IMR-90 (cell line): ENCODE data around the gene TEDC1.

Source experiments
- BHLHE40 ChIP-seq: fragments of 150-350 bp; IDR thresholded peaks from 2 replicates; pipeline ENCODE4 v1.6.1; 2016; ENCODE audit warnings: mild to moderate bottlenecking, low read depth, low read length
- CEBPB ChIP-seq: IDR thresholded peaks from 2 replicates; pipeline ENCODE4 v1.6.1; 2012; ENCODE audit warnings: low read depth, low read length, improper control_type of control experiment
- CHD1 ChIP-seq: IDR thresholded peaks from 2 replicates; pipeline ENCODE4 v1.6.1; 2012; ENCODE audit warnings: low read depth, low read length, improper control_type of control experiment
- FOS ChIP-seq: fragments of 150-350 bp; IDR thresholded peaks from 2 replicates; pipeline ENCODE4 v1.6.1; 2016; ENCODE audit warnings: low read depth, low read length
- MAFK ChIP-seq: IDR thresholded peaks from 2 replicates; pipeline ENCODE4 v1.6.1; 2012; ENCODE audit warnings: low read depth, low read length, improper control_type of control experiment
- MAZ ChIP-seq: IDR thresholded peaks from 2 replicates; pipeline ENCODE4 v1.6.1; 2012; ENCODE audit warnings: low read depth, mild to moderate bottlenecking, low read length, improper control_type of control experiment, moderate library complexity, borderline replicate concordance
- MXI1 ChIP-seq: IDR thresholded peaks from 2 replicates; pipeline ENCODE4 v1.6.1; 2012; ENCODE audit warnings: low read depth, mild to moderate bottlenecking, low read length, moderate library complexity, borderline replicate concordance
- POLR2A ChIP-seq: IDR thresholded peaks from 2 replicates; pipeline ENCODE4 v1.6.1; 2012; ENCODE audit warnings: mild to moderate bottlenecking, low read depth, low read length
- RAD21 ChIP-seq: IDR thresholded peaks from 2 replicates; pipeline ENCODE4 v1.6.1; 2012; ENCODE audit warnings: low read length, improper control_type of control experiment
- RFX5 ChIP-seq: IDR thresholded peaks from 2 replicates; pipeline ENCODE4 v1.8.0; 2012; ENCODE audit warnings: low read depth, mild to moderate bottlenecking, low read length, moderate library complexity
- SMC3 ChIP-seq: fragments of 150-350 bp; IDR thresholded peaks from 2 replicates; pipeline ENCODE4 v1.6.1; 2016; ENCODE audit warnings: low read depth, mild to moderate bottlenecking, antibody characterized with exemption, low read length, moderate library complexity
- TF ChIP-seq, protein P1 (sequence below): conservative IDR thresholded peaks from 2 replicates; pipeline ENCODE4 v1.5.1; 2012; ENCODE audit warnings: mild to moderate bottlenecking, low read depth, low read length, improper control_type of control experiment
- TF ChIP-seq, protein P2 (sequence below): fragments of 150-350 bp; IDR thresholded peaks from 2 replicates; pipeline ENCODE4 v1.6.1; 2017; ENCODE audit warnings: mild to moderate bottlenecking, antibody characterized with exemption, low read length, low read depth

DNA sequence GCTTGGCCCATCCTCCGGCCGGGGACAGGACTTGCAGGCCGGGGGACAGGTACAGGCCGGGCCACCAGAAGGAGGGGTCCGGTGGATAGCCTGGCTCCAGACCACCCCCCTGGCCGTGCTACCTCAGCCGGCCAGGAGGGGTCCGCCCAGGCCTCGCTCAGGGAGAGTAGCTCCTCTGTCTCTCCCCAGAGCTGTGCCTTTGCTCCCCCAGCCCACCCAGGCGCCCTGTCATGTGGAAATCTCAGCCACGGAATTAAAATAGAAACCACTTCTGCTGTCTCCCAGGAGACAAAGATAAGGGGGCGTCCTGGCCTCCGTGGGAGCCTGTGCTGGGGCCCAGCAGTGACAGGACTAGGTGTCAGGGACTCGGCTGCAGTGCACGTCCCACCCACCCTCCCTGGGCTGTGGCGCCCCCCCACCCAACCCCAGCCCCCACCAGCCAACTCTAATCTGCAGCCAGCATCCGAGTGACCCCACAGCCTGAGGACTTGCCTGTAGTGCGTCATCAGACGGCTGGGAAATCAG, 19.7 kb upstream of the TEDC1 start:
- TF ChIP-seq RFX5 (no peak), MAFK (no peak), POLR2A (no peak), RAD21 (0 out of 2 replicates have a peak, but pooled peaks have one; percentile 19), BHLHE40 (no peak), MAZ (no peak), SMC3 (no peak), FOS (no peak), MXI1 (no peak), CHD1 (no peak), CEBPB (no peak)
- TF ChIP-seq, protein P1, sequence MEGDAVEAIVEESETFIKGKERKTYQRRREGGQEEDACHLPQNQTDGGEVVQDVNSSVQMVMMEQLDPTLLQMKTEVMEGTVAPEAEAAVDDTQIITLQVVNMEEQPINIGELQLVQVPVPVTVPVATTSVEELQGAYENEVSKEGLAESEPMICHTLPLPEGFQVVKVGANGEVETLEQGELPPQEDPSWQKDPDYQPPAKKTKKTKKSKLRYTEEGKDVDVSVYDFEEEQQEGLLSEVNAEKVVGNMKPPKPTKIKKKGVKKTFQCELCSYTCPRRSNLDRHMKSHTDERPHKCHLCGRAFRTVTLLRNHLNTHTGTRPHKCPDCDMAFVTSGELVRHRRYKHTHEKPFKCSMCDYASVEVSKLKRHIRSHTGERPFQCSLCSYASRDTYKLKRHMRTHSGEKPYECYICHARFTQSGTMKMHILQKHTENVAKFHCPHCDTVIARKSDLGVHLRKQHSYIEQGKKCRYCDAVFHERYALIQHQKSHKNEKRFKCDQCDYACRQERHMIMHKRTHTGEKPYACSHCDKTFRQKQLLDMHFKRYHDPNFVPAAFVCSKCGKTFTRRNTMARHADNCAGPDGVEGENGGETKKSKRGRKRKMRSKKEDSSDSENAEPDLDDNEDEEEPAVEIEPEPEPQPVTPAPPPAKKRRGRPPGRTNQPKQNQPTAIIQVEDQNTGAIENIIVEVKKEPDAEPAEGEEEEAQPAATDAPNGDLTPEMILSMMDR: peak; percentile 24; the same call in 1 of the 2 replicates
- TF ChIP-seq, protein P2, sequence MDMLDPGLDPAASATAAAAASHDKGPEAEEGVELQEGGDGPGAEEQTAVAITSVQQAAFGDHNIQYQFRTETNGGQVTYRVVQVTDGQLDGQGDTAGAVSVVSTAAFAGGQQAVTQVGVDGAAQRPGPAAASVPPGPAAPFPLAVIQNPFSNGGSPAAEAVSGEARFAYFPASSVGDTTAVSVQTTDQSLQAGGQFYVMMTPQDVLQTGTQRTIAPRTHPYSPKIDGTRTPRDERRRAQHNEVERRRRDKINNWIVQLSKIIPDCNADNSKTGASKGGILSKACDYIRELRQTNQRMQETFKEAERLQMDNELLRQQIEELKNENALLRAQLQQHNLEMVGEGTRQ: no peak
